Fibroblast of villous mesenchyme (primary cell): Measurements from ENCODE around the gene GALNS. TPM values are rescaled to one million over a fixed set of nuclear protein-coding genes. Genes with fewer than 3 reads are reported as not detected.
A peak's percentile ranks its signal among the peaks of the same experiment; 100 is the strongest.

ENCODE experiments used
- DNase-seq: peaks from one replicate; pipeline ENCODE4 v3.0.0-alpha.2; 2010; ENCODE audit warnings: low read depth
- H3K4me3 ChIP-seq: 2 replicates; pipeline ENCODE4 v1.5.1; 2011; ENCODE audit warnings: low read depth, mild to moderate bottlenecking, low read length
- total RNA-seq: library from RNA; depleted of rRNA; stranded (reverse); fragments of >200 nt; gene quantifications from 2 replicates; pipeline ENCODE4 v1.2.3, GENCODE V29; 2012
- TF ChIP-seq, protein P1 (sequence below): IDR thresholded peaks from 2 replicates; pipeline ENCODE4 v1.5.1; 2012; ENCODE audit warnings: low read depth, mild to moderate bottlenecking, low read length; ENCODE audit not compliant: insufficient read depth

Gene GALNS
- total RNA-seq, 1 donor, result 26.3 TPM

- peak; percentile 94 for DNase-seq
- TF ChIP-seq, protein P1, sequence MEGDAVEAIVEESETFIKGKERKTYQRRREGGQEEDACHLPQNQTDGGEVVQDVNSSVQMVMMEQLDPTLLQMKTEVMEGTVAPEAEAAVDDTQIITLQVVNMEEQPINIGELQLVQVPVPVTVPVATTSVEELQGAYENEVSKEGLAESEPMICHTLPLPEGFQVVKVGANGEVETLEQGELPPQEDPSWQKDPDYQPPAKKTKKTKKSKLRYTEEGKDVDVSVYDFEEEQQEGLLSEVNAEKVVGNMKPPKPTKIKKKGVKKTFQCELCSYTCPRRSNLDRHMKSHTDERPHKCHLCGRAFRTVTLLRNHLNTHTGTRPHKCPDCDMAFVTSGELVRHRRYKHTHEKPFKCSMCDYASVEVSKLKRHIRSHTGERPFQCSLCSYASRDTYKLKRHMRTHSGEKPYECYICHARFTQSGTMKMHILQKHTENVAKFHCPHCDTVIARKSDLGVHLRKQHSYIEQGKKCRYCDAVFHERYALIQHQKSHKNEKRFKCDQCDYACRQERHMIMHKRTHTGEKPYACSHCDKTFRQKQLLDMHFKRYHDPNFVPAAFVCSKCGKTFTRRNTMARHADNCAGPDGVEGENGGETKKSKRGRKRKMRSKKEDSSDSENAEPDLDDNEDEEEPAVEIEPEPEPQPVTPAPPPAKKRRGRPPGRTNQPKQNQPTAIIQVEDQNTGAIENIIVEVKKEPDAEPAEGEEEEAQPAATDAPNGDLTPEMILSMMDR, result peak; percentile 27
Observed at GRCh38 chr16:88811769-88812512, 44.8 kb downstream of the GALNS start, which contains the start of gene APRT. TSS of gene APRT (minus strand) at chr16:88811928. CDS start at chr16:88811899, 29 bp downstream.

GRCh38 chr16:88810912-88811768 lies 45.6 kb downstream of the GALNS start:
- TF ChIP-seq, protein P1, result no peak
- DNase-seq, result peak; percentile 74
- peak overlapping the region; percentile 79 for H3K4me3 ChIP-seq

More at GRCh38 chr16:88811769-88812512, 44.8 kb downstream of the GALNS start, which contains the start of gene APRT:
- H3K4me3 ChIP-seq, result peak within 1 kb of the TSS; percentile 79

DNA sequence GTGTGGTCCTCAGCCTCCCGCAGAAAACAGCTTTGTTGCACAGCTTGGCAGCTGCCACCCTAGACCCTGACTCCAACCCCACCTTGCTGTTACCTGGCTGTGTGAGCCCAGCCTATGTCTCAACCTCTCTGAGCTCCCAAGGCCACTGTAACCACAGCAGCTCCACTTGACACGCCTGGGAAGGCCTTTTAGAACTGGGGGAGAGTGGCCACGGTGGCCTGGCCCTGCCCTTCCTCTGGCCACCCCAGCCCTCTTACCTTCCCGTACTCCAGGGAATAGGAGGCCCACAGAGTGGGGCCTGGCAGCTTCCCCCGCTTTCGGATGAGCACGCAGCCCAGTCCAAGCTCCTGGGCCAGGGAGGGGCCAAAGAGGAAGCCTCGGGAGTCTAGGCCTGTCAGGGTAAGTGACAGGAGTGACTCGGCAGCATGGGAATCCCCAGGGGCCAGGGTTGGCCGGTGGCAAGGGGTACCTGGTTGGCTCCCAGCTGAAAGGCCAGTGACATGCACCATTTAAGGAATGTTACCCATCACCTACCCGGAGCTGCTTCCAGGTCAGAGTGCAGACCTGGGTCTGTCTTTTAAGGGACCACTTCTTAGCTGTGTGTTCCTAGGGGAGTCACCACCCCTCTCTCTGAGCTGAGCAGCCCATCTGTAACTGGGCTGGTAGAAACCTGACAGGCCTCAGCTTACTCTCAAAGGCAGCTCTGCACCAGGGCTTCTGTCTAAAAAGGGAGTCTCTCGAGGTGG lies 46.4 kb downstream of the GALNS start:
- TF ChIP-seq, protein P1, result no peak
- no peak for DNase-seq

GRCh38 chr16:88809676-88810165 lies 47.0 kb downstream of the GALNS start:
- TF ChIP-seq, protein P1, result no peak
- H3K4me3 ChIP-seq, result no peak overlapping the region
- DNase-seq, result no peak

More for the DNA sequence above, 46.4 kb downstream of the GALNS start:
- H3K4me3 ChIP-seq, result peak overlapping the region; percentile 79

GRCh38 chr16:88809068-88809675 lies 47.6 kb downstream of the GALNS start:
- TF ChIP-seq, protein P1, result no peak

More at GRCh38 chr16:88809068-88809675, 47.6 kb downstream of the GALNS start:
- DNase-seq, result no peak
- H3K4me3 ChIP-seq, result no peak overlapping the region
